Measurements from ENCODE around the gene MYO5B. TPM values are rescaled to one million over a fixed set of nuclear protein-coding genes. Genes with fewer than 3 reads are reported as not detected.

The MYO5B gene
- total and polyA plus RNA-seq, 2 of the 4 experiments (the other 2 are of a cell fraction): 0.24 to 0.54 TPM

GRCh38 chr18:49814147-49814499, 380.8 kb downstream of the MYO5B start:
- peak overlapping the region; percentile 77 for H2AK9ac ChIP-seq (replicated peaks; ENCODE audit: low read depth, low read length, poor library complexity)
- H3K14ac ChIP-seq (replicated peaks; ENCODE audit: low read depth, low read length): peak overlapping the region; percentile 96
- peak overlapping the region; percentile 25 for H3K18ac ChIP-seq (ENCODE audit: low read depth, low read length)
- peak overlapping the region; percentile 97 for H3K23ac ChIP-seq (ENCODE audit: low read depth, low read length)
- H4K20me1 ChIP-seq (ENCODE audit: insufficient read depth, low read length): no peaks in the 10 kb centered on the region
- peak overlapping the region; percentile 71 for H3K56ac ChIP-seq (ENCODE audit: extremely low read depth, insufficient read depth, low read length)
- in situ Hi-C loops (cut with MboI; ENCODE audit: low sequenced_read_pairs): no loop called here
- H3K79me1 ChIP-seq (ENCODE audit: low read depth in 1 of 2, low read length in 2 of 2): peaks cover 22 to 42% of the 10 kb centered on the region in 2 experiments
- H2BK120ac ChIP-seq (ENCODE audit: low read depth, low read length): peak overlapping the region; percentile 86
- peak overlapping the region; percentile 90 for H3K4ac ChIP-seq (ENCODE audit: low read depth, low read length)
- peak overlapping the region; percentile 96 for H2AFZ ChIP-seq (replicated peaks; ENCODE audit: low read length, poor library complexity)
- peak overlapping the region; percentile 87 for H3K9ac ChIP-seq (ENCODE audit: low read depth, low read length)
- H4K91ac ChIP-seq (ENCODE audit: insufficient read depth, low read depth, low read length): peak overlapping the region; percentile 91
- peak overlapping the region; percentile 69 for H3K4me3 ChIP-seq (ENCODE audit: insufficient read depth, low read depth, low read length)
- H4K8ac ChIP-seq (ENCODE audit: low read depth in 2 of 2, low read length in 2 of 2): peak overlapping the region; percentile 80 to 81; a peak in 3 of 4 replicates
- H3K9me3 ChIP-seq (ENCODE audit: control insufficient read depth, insufficient read depth, low read length): no peaks in the 10 kb centered on the region
- CTCF ChIA-PET: no interaction called here
- TF ChIP-seq FOS (IDR thresholded peaks at IDR 0.05; ENCODE audit: low read depth, low read length): 0 out of 2 replicates have a peak, but pooled peaks have one; percentile 4
- TF ChIP-seq CEBPB (IDR thresholded peaks at IDR 0.05; ENCODE audit: low read depth, low read length): peak; percentile 76
- peak; percentile 29; the same call in 1 of the 2 replicates for TF ChIP-seq MXI1 (IDR thresholded peaks at IDR 0.05; ENCODE audit: borderline replicate concordance, low read depth, low read length)
- TF ChIP-seq MAZ (IDR thresholded peaks at IDR 0.05; ENCODE audit: borderline replicate concordance, low read depth, low read length): no peak; the same call in 1 of the 2 replicates
- H4K5ac ChIP-seq (ENCODE audit: low read depth, low read length): peak overlapping the region; percentile 21
- H3K4me1 ChIP-seq (ENCODE audit: control insufficient read depth, insufficient read depth, low read length): peaks cover 10% of the 10 kb centered on the region
- BruUV-seq (replicated peaks): TSS peak; percentile 100
- H3K27ac ChIP-seq (ENCODE audit: insufficient read depth, low read length): peak overlapping the region; percentile 83
- dilution Hi-C loops (cut with HindIII; ENCODE audit: low sequenced_read_pairs, unreplicated experiment): no loop called here
- H2AK5ac ChIP-seq (ENCODE audit: low read depth, low read length): peak overlapping the region; percentile 57; the same call in 1 of the 2 replicates
- POLR2A ChIA-PET (ENCODE audit: unreplicated experiment): interaction anchor here (0.5 to 0.6 kb wide), 2 partner anchors 24 to 63 kb away, joined by 4 read pairs; no protein-coding TSS in a partner anchor
- H3K27me3 ChIP-seq (ENCODE audit: control insufficient read depth, insufficient read depth, low read length): no peaks in the 10 kb centered on the region
- peak overlapping the region; percentile 44 for H3K4me2 ChIP-seq (ENCODE audit: low read depth, low read length)
- peak overlapping the region; percentile 83 for H2BK5ac ChIP-seq (ENCODE audit: low read depth, low read length, poor library complexity, severe bottlenecking)
- ATAC-seq (ENCODE audit: low read depth): peak; percentile 52
- peak overlapping the region; percentile 76; the same call in 1 of the 3 replicates for H2BK15ac ChIP-seq (ENCODE audit: low read depth, low read length)
- peak; percentile 69 for DNase-seq
- H3K36me3 ChIP-seq (ENCODE audit: control insufficient read depth, insufficient read depth, low read length): no peaks in the 10 kb centered on the region
- H3K9me1 ChIP-seq (ENCODE audit: insufficient read depth, low read length): no peaks in the 10 kb centered on the region
- WGBS, 2 experiments (ENCODE audit: extremely low coverage in 2 of 2, insufficient read length in 1 of 2): 0% methylated on average over 16 of the region's 24 CpGs; no CpG with 5 or more reads in 1 of the 2 experiments
- intact Hi-C loops (cut with micrococcal nuclease): no loop called here
- no peak overlapping the region for H2BK20ac ChIP-seq (ENCODE audit: low read depth, low read length)

Data from IMR-90 (cell line).